Measurements from ENCODE around the gene CAPN2.

GRCh38 chr1:223775711-223776074, 63.4 kb downstream of the CAPN2 start:
- TF ChIP-seq POLR2A (IDR thresholded peaks at IDR 0.05) (no peak), CTCF (IDR thresholded peaks at IDR 0.05) (no peak), POLR2AphosphoS5 (IDR thresholded peaks at IDR 0.05) (no peak)

All from suprapubic skin (tissue), 4 donors.